ENCODE results near the gene ICAM3. TPM values are rescaled to one million over a fixed set of nuclear protein-coding genes. Genes with fewer than 3 reads are reported as not detected.

ICAM3 gene
- total RNA-seq, 4 donors from 2014 or later: 5.5 to 20.6 (median 10.8) TPM

DNA sequence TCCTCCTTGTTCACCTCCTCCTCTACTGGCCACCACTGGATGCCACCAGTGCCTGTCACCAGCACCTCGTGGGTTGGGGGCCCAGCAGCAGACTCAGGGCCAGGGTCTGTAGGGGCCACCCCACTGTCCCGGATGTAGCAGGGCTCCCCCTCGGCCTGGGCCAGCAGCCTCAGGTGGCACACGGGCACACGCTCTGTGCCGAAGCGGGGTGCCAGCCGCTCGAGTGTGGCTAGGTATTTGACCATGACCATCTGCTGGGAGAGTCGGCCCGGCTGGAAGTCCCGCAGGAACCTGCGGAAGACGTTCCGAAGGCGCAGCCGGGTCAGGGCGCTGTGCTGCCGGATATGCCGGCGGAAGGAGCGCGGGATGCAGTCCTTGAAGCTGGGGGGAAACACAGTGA lies 26.1 kb upstream of the ICAM3 start:
- Histone ChIP-seq H3K4me1 (no peaks in the 10 kb centered on the region), H3K9me3 (no peaks in the 10 kb centered on the region), H3K36me3 (peaks cover 0 to 98% (median 0%) of the 10 kb centered on the region in 3 donors), H3K27me3 (no peaks in the 10 kb centered on the region), H3K4me3 (no peak overlapping the region), H3K27ac (no peak overlapping the region)
- DNase-seq: no peak
- TF ChIP-seq, protein P1, sequence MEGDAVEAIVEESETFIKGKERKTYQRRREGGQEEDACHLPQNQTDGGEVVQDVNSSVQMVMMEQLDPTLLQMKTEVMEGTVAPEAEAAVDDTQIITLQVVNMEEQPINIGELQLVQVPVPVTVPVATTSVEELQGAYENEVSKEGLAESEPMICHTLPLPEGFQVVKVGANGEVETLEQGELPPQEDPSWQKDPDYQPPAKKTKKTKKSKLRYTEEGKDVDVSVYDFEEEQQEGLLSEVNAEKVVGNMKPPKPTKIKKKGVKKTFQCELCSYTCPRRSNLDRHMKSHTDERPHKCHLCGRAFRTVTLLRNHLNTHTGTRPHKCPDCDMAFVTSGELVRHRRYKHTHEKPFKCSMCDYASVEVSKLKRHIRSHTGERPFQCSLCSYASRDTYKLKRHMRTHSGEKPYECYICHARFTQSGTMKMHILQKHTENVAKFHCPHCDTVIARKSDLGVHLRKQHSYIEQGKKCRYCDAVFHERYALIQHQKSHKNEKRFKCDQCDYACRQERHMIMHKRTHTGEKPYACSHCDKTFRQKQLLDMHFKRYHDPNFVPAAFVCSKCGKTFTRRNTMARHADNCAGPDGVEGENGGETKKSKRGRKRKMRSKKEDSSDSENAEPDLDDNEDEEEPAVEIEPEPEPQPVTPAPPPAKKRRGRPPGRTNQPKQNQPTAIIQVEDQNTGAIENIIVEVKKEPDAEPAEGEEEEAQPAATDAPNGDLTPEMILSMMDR (IDR thresholded peaks at IDR 0.05): no peak
- no peak for TF ChIP-seq POLR2A (IDR thresholded peaks at IDR 0.05)

DNA sequence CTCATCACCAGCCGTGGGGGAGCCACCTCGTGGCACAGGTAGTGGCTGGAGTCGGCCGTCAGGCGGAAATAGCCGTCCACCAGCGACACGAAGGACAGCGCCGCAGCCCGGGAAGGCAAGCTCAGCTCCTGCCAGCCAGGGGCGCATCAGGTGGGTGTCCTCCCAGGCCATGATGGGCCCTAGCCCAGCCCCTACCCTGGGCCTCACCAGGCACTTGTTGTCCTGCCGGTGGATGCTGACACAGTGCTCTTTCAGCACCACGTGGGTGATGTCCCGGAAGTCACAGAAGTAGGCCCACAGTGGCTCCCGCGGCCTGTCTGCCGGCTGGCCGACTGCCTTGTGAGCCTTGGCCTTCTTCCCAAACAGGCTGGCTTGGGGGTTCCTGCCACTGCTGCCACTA lies 25.2 kb upstream of the ICAM3 start:
- H3K36me3 ChIP-seq: peaks cover 0 to 98% (median 0%) of the 10 kb centered on the region in 3 donors
- no peaks in the 10 kb centered on the region for H3K9me3 ChIP-seq
- TF ChIP-seq, protein P1 (IDR thresholded peaks at IDR 0.05): no peak
- TF ChIP-seq POLR2A (IDR thresholded peaks at IDR 0.05): no peak
- no peak for DNase-seq
- no peak overlapping the region for H3K27ac ChIP-seq
- H3K4me1 ChIP-seq: no peaks in the 10 kb centered on the region
- no peak overlapping the region for H3K4me3 ChIP-seq
- H3K27me3 ChIP-seq: no peaks in the 10 kb centered on the region

DNA sequence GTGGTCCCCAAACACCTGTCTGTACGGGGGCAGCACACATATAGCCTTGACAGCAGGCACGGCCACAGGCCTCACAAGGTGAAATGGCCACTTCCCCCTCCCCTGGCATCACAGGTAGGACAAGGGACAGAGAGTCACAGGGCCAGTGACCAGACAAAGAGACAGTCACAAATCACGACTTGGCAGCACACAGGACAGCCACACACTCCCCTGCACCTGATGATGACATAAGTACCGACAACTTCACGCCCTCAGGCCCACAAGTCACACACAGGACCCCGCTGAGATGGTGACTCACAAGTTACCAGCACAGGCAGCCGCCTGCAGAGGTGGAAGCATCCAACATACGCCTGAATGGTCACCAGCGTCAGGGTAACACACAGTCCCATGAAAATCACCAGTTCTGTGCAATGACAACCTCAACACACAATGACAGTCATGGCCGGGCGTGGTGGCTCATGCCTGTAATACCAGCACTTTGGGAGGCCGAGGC lies 24.4 kb upstream of the ICAM3 start:
- no peaks in the 10 kb centered on the region for H3K9me3 ChIP-seq
- no peaks in the 10 kb centered on the region for H3K27me3 ChIP-seq
- no peak for DNase-seq
- peaks cover 0 to 98% (median 0%) of the 10 kb centered on the region in 3 donors for H3K36me3 ChIP-seq
- no peaks in the 10 kb centered on the region for H3K4me1 ChIP-seq
- no peak overlapping the region for H3K4me3 ChIP-seq
- H3K27ac ChIP-seq: no peak overlapping the region
- no peak for TF ChIP-seq POLR2A (IDR thresholded peaks at IDR 0.05)
- TF ChIP-seq, protein P1 (IDR thresholded peaks at IDR 0.05): no peak

DNA sequence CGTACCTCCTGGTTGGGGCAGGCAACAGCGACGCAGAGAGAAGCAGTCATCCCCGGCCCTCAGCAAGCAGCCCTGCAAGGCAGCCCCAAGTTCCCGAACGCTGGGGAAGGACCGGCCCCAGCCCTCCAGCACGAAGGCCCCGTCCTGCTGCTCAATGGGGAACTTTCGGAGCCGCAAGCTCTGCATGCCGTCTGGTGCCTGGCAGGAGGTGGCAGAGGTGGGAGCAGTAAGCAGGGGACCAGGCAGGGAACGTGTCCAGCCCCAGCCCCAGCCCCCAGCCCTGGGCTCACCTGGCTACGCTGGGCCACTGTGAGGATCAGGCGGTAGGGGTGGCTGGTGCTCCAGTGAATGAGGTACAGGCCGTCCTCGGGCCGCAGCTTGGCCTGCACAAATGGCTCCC lies 22.8 kb upstream of the ICAM3 start:
- Histone ChIP-seq H3K4me3 (no peak overlapping the region), H3K27me3 (no peaks in the 10 kb centered on the region), H3K4me1 (no peaks in the 10 kb centered on the region), H3K9me3 (no peaks in the 10 kb centered on the region), H3K36me3 (peaks cover 0 to 95% (median 0%) of the 10 kb centered on the region in 3 donors), H3K27ac (no peak overlapping the region)
- DNase-seq: no peak
- no peak for TF ChIP-seq POLR2A (IDR thresholded peaks at IDR 0.05)
- TF ChIP-seq, protein P1 (IDR thresholded peaks at IDR 0.05): no peak

DNA sequence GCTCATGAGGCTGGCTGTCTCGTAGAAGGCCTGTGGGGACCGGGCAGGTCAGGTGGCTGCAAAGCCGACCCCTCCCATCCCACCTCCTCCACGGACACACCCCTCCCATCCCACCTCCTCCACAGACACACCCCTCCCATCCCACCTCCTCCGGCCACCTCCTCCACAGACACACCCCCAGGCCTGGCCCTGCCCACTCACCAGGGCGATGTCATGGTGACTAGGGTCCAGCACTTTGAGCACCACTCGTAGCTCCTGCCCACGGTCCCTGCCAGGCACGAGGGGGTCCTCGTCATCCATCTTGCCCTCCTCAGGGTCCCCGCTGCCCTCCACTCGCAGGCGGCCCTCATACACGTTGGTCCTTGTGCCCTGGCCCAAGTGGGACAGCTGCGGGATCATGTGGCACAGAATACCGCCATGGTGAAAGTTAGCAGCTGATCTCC lies 22.2 kb upstream of the ICAM3 start:
- Histone ChIP-seq H3K27me3 (no peaks in the 10 kb centered on the region), H3K4me3 (no peak overlapping the region), H3K27ac (no peak overlapping the region), H3K9me3 (no peaks in the 10 kb centered on the region), H3K4me1 (no peaks in the 10 kb centered on the region), H3K36me3 (peaks cover 0 to 93% (median 0%) of the 10 kb centered on the region in 3 donors)
- no peak for TF ChIP-seq POLR2A (IDR thresholded peaks at IDR 0.05)
- TF ChIP-seq, protein P1 (IDR thresholded peaks at IDR 0.05): no peak
- no peak for DNase-seq

DNA sequence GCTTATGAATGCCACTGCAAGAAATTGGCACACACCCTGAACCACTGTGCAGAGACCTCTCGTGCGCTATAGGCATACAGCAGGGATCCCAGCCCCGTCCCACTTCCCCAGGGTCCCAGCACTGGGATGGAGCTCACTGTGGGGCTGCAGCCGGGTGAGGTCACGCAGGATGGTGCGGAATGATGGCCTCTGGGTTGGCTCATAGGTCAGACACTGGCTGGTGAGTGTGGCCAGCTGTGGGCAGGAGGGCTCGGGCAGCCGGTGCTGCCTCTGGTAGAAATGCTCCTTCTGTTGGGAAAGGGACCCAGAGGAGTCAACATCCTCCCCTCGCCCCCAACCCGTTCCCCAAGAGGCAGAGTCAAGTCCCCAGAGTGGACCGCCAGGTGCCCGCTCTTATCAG lies 17.0 kb upstream of the ICAM3 start:
- Histone ChIP-seq H3K27ac (no peak overlapping the region), H3K4me1 (no peaks in the 10 kb centered on the region), H3K9me3 (no peaks in the 10 kb centered on the region), H3K36me3 (peaks cover 0 to 93% (median 0%) of the 10 kb centered on the region in 3 donors), H3K27me3 (no peaks in the 10 kb centered on the region), H3K4me3 (no peak overlapping the region)
- no peak for DNase-seq
- TF ChIP-seq POLR2A (IDR thresholded peaks at IDR 0.05): no peak
- TF ChIP-seq, protein P1 (IDR thresholded peaks at IDR 0.05): no peak

Measured in Peyer's patch (tissue), 4 donors.